ENCODE data around the gene CRTAC1.
A peak's percentile ranks its signal among the peaks of the same experiment; 100 is the strongest.

The CRTAC1 gene

GRCh38 chr10:97827702-97828291, 202.6 kb downstream of the CRTAC1 start:
- DNase-seq: no peak

GRCh38 chr10:97826892-97827291, 203.5 kb downstream of the CRTAC1 start:
- DNase-seq: no peak

- DNase-seq: no peak
These were observed 205.2 kb downstream of the CRTAC1 start for GRCh38 chr10:97825020-97825760.

GRCh38 chr10:97823734-97824133, 206.7 kb downstream of the CRTAC1 start:
- DNase-seq: no peak

- no peak for DNase-seq
These were observed 208.1 kb downstream of the CRTAC1 start for GRCh38 chr10:97822261-97822687.

- DNase-seq: no peak
These were observed 208.9 kb downstream of the CRTAC1 start for GRCh38 chr10:97821308-97822038.

GRCh38 chr10:97820096-97820704, 210.2 kb downstream of the CRTAC1 start:
- peak; percentile 52 for DNase-seq

GRCh38 chr10:97818572-97818971, 211.8 kb downstream of the CRTAC1 start:
- DNase-seq: no peak

- DNase-seq: no peak
These were observed 213.8 kb downstream of the CRTAC1 start for GRCh38 chr10:97816609-97817008.
